GM10248 (cell line): Measurements from ENCODE around the gene ERGIC3.
"Not testable (repeated sequence)": the region's sequence is repeated elsewhere in the genome, so short reads cannot be mapped to it uniquely, and the experiment has no call there.

ENCODE experiments used
- CTCF ChIA-PET: fragments of 300-600 bp; sonication (Branson Sonifier 250); formaldehyde crosslinking; extraction: SDS; loops from one replicate; lab custom pipeline; 2021; ENCODE audit warnings: antibody characterized with exemption; lab: Yijun Ruan, JAX
- POLR2A ChIA-PET: fragments of 350-650 bp; sonication (Branson Sonifier 250); formaldehyde crosslinking; extraction: SDS; loops from one replicate; lab custom pipeline; 2020; ENCODE audit warnings: antibody characterized with exemption; lab: Yijun Ruan, JAX
- DNase-seq: peaks from one replicate; pipeline ENCODE4 v3.0.0; 2012; ENCODE audit errors: extremely low spot score
- CTCF ChIP-seq: IDR thresholded peaks from 2 replicates; pipeline ENCODE4 v1.5.1; 2012; ENCODE audit warnings: mild to moderate bottlenecking, low read depth; ENCODE audit errors: extremely low read depth, missing control alignments, control extremely low read depth

ERGIC3 gene

GRCh38 chr20:35527122-35527769, 14.6 kb upstream of the ERGIC3 start:
- no peak for TF ChIP-seq CTCF
- DNase-seq = no peak
- POLR2A ChIA-PET = no interaction called here
- CTCF ChIA-PET = interaction anchor here (1.4 kb wide), 1 partner anchor 24 kb away, joined by 3 read pairs; no protein-coding TSS in a partner anchor

GRCh38 chr20:35529552-35529951, 12.3 kb upstream of the ERGIC3 start, which contains the start of gene C20orf173:
C20orf173 (minus strand) TSS chr20:35529652; CDS start chr20:35529373, 279 bp downstream.
- no peak for TF ChIP-seq CTCF
- CTCF ChIA-PET = interaction anchor here (1.5 kb wide), 1 partner anchor 16 kb away, joined by 3 read pairs; no protein-coding TSS in a partner anchor
- no peak for DNase-seq
- POLR2A ChIA-PET = no interaction called here

GRCh38 chr20:35539756-35540212, 2.1 kb upstream of the ERGIC3 start:
- ChIA-PET POLR2A (interaction anchor here (0.5 kb wide), 1 partner anchor 284 kb away, joined by 4 read pairs; no protein-coding TSS in a partner anchor), CTCF (no interaction called here)
- DNase-seq = peak; percentile 82
- TF ChIP-seq CTCF = no peak

- CTCF ChIA-PET = interaction anchor here (0.8 to 2.4 kb wide), 6 partner anchors 10 to 446 kb away, joined by 3 to 9 read pairs (median 4); partner anchors contain the start of gene SCAND1
- POLR2A ChIA-PET = no interaction called here
- DNase-seq = no peak
- no peak for TF ChIP-seq CTCF
Measured at GRCh38 chr20:35541118-35541782, 628 bp upstream of the ERGIC3 start.

- no peak for TF ChIP-seq CTCF
- CTCF ChIA-PET = interaction anchor here (1.4 to 2.4 kb wide), 3 partner anchors 9 to 412 kb away, joined by 3 to 9 read pairs (median 4); partner anchors contain the start of gene SCAND1
- DNase-seq = no peak
- POLR2A ChIA-PET = no interaction called here
Measured at GRCh38 chr20:35542990-35543389, 1.1 kb downstream of the ERGIC3 start.

GRCh38 chr20:35544436-35544835, 2.6 kb downstream of the ERGIC3 start:
- ChIA-PET POLR2A (no interaction called here), CTCF (no interaction called here)
- no peak for DNase-seq

GRCh38 chr20:35544941-35545340, 3.1 kb downstream of the ERGIC3 start:
- POLR2A ChIA-PET, DNase-seq, CTCF ChIA-PET: not testable (repeated sequence)

More at GRCh38 chr20:35544436-35544835, 2.6 kb downstream of the ERGIC3 start:
- no peak for TF ChIP-seq CTCF
